Muscle layer of colon (tissue), 2 donors: ENCODE data around the gene LAS1L.
"Not testable (repeated sequence)": the region's sequence is repeated elsewhere in the genome, so short reads cannot be mapped to it uniquely, and the experiment has no call there.

Experiments used
- H3K27ac ChIP-seq: one replicate; pipeline ENCODE4 v1.7.0; 2013; ENCODE audit warnings: low read depth, mild to moderate bottlenecking, low read length, moderate library complexity
- H3K27me3 ChIP-seq, 2 donors: one replicate each; pipeline ENCODE4 v1.7.0; 2013; ENCODE audit warnings: low read length in 2 of 2, mild to moderate bottlenecking in 2 of 2; ENCODE audit not compliant: insufficient read depth in 2 of 2, control insufficient read depth in 1 of 2
- H3K36me3 ChIP-seq: one replicate; pipeline ENCODE4 v1.7.0; 2013; ENCODE audit warnings: mild to moderate bottlenecking, low read length; ENCODE audit not compliant: insufficient read depth
- H3K4me1 ChIP-seq: one replicate; pipeline ENCODE4 v1.7.0; 2013; ENCODE audit warnings: mild to moderate bottlenecking, low read length; ENCODE audit not compliant: insufficient read depth
- H3K4me3 ChIP-seq, 2 donors: one replicate each; pipeline ENCODE4 v1.7.0; 2013; ENCODE audit warnings: low read length in 2 of 2, low read depth in 1 of 2, mild to moderate bottlenecking in 1 of 2, moderate library complexity in 1 of 2
- H3K9ac ChIP-seq: one replicate; pipeline ENCODE4 v1.7.0; 2013; ENCODE audit warnings: low read length
- H3K9me3 ChIP-seq: one replicate; pipeline ENCODE4 v1.7.0; 2013; ENCODE audit warnings: mild to moderate bottlenecking, low read length
- donor health status: abdominal sarcoma.
- donor health status: Adenocarcinoma of cecum.

Gene LAS1L

DNA sequence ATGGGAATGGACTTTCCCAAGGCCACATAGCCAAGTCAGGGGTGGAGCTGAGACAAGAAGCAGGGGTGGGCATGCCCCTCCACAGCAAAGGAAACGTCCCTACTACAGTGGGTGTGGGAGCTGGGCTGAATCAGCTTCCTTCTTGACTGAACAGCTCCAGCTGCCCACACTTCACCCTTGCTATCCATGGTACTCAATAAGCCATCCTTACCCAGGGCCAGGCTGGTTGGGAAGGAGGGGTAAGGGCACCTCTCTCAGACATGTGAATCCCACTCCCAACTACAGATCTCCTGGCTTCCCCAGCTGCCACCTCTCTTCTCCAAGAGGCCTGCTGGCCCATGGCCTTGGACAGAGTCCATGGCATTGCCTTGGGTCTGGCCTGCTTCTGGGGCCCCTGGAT is 21.0 kb downstream of the LAS1L start:
- no peaks in the 10 kb centered on the region for H3K27me3 ChIP-seq
- H3K4me1 ChIP-seq: no peaks in the 10 kb centered on the region
- no peak overlapping the region for H3K27ac ChIP-seq
- no peak overlapping the region for H3K9ac ChIP-seq
- H3K36me3 ChIP-seq: peaks cover 11% of the 10 kb centered on the region
- H3K4me3 ChIP-seq: no peak overlapping the region
- no peaks in the 10 kb centered on the region for H3K9me3 ChIP-seq

DNA sequence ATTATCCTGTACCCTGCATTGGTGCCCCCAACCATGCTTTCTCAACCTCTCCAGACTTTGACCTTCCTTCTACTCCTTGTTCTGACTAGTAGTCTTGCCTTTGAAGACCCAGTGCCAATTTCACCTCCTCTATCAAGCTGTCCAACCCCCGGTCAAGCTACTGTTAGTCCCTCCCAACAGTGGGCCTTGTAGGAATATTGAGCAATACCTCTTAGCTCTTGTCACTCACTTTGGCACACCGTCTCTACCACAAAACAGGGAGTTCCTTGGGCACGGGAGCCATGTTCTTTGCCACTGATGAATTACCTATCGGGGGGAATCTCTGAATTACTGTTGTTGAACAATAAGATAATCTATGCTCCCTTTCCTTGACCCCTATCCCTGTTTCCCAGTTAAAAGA is 25.2 kb downstream of the LAS1L start:
- H3K9ac ChIP-seq: no peak overlapping the region
- no peaks in the 10 kb centered on the region for H3K36me3 ChIP-seq

DNA sequence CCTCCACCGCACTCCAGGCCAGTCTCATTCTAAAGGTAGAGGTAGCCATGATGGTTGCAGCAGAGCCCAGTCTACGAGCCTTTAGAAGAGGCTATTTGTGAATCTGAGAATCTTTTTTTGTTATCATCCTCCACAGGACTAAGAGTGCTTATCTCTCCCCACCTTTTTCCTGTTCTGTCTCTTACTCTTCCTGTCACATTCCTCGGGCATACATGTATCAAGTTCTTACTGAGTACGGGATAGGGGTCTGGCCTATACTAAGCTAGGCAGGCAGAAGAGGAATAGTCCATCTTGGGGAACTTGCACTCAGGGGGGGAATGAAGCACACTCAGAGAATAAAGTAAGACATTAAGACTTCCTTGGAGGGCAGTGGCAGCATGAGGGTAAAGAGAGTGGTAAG is 25.7 kb downstream of the LAS1L start:
- no peaks in the 10 kb centered on the region for H3K4me1 ChIP-seq
- no peaks in the 10 kb centered on the region for H3K27me3 ChIP-seq
- H3K4me3 ChIP-seq: no peak overlapping the region
- H3K9me3 ChIP-seq: no peaks in the 10 kb centered on the region
- H3K27ac ChIP-seq: no peak overlapping the region
- no peak overlapping the region for H3K9ac ChIP-seq
- no peaks in the 10 kb centered on the region for H3K36me3 ChIP-seq

More for the DNA sequence above, 25.2 kb downstream of the LAS1L start:
- no peaks in the 10 kb centered on the region for H3K9me3 ChIP-seq
- no peaks in the 10 kb centered on the region for H3K27me3 ChIP-seq
- no peaks in the 10 kb centered on the region for H3K4me1 ChIP-seq
- no peak overlapping the region for H3K27ac ChIP-seq
- H3K4me3 ChIP-seq: no peak overlapping the region

DNA sequence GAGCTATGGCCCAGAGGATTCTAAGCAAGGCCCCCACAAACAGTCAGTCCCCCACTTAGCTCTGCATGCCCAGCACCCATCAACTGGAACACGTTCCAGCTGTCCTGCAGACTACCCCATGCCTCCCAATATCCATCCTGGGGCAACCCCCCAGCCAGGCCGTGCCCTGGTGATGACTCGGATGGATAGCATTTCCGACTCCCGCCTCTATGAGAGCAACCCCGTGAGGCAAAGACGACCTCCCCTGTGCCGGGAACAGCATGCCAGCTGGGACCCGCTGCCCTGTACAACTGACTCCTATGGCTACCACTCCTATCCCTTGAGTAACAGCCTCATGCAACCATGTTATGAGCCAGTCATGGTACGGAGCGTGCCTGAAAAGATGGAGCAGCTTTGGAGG is 32.0 kb downstream of the LAS1L start:
- Histone ChIP-seq H3K27ac (no peak overlapping the region), H3K9ac (no peak overlapping the region)

DNA sequence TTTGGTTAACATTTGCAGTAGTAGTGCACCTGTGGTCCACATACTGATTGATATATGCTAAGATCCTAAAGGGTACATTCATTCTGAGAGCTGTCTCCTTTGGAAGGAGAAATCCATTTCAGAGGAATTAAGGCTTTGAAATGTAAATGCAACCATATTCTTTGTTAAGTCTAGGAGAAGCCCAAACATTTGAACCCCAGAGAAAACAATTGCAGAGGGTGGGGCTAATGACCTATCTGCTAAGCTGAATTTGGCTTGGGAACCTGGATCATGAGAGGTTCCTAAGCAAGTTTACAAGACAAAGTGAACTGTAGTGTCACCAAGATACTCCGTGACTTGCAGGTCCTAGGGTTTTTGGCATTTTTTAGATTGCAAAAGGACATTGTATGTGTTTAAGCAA is 41.2 kb downstream of the LAS1L start:
- Histone ChIP-seq H3K4me3 (no peak overlapping the region), H3K36me3 (no peaks in the 10 kb centered on the region), H3K4me1 (no peaks in the 10 kb centered on the region), H3K27me3 (no peaks in the 10 kb centered on the region), H3K9ac (no peak overlapping the region), H3K9me3 (no peaks in the 10 kb centered on the region), H3K27ac (no peak overlapping the region)

More for the DNA sequence above, 32.0 kb downstream of the LAS1L start:
- no peaks in the 10 kb centered on the region for H3K4me1 ChIP-seq
- no peak overlapping the region for H3K4me3 ChIP-seq
- no peaks in the 10 kb centered on the region for H3K27me3 ChIP-seq
- H3K9me3 ChIP-seq: no peaks in the 10 kb centered on the region
- no peaks in the 10 kb centered on the region for H3K36me3 ChIP-seq

DNA sequence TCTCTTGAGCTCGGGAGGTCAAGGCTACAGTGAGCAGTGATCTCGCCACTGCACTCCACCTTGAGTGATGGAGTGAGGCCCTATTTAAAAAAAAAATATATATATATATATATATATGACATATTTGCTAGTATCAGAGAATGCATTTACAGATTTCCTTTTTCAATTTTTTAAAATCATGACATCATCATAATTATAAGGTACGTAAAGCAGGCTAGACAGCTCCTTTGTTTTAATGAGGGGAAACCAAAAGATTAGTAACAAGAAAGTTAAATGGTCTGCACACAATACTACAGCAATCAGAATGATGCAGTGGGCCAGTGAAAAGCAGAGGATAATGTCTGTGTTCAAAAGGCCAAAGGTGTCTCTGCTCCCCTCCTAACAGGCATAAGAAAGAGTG is 43.0 kb downstream of the LAS1L start:
- H3K9me3 ChIP-seq: no peaks in the 10 kb centered on the region
- H3K27me3 ChIP-seq: no peaks in the 10 kb centered on the region
- H3K4me1 ChIP-seq: no peaks in the 10 kb centered on the region
- H3K27ac ChIP-seq: no peak overlapping the region
- no peaks in the 10 kb centered on the region for H3K36me3 ChIP-seq
- no peak overlapping the region for H3K9ac ChIP-seq
- no peak overlapping the region for H3K4me3 ChIP-seq

DNA sequence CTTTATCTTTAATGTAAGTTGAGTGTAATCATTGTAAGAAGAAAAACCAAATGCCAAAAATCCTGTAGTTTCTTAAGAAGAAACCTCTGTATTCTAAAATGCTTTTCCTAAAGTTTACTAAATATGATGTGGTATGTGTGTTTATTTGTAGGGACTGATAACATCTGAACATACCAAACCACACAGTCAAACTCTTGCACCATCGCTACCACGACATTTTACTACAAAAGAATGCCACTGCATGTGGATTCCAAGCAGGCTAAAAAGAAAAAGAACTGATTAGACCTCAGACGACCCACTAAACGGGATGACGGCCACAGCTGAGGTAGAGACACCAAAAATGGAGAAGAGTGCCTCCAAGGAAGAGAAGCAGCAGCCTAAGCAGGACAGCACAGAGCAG is 46.1 kb downstream of the LAS1L start:
- Histone ChIP-seq H3K27me3 (no peaks in the 10 kb centered on the region), H3K27ac (no peak overlapping the region), H3K4me3 (no peak overlapping the region), H3K9me3 (no peaks in the 10 kb centered on the region), H3K36me3 (no peaks in the 10 kb centered on the region), H3K9ac (no peak overlapping the region), H3K4me1 (no peaks in the 10 kb centered on the region)

DNA sequence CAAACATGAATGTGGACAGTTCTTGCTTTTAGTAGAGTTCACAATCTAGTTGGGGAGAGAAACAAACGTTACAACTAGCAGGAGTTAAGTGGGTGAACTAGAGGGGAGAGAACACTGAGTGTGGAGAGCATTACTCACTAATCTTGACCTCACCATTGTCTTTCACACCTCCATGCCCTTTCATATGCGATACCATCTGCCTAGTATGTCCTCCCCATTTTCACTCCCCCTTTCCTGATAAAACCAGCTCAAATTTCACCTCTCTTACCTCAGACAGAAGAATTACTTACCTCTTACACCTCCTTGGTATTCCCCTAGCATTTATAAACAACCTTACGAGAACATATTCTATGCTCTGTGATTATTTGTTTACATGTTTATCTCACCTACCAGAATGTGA is 53.6 kb downstream of the LAS1L start:
- no peaks in the 10 kb centered on the region for H3K4me1 ChIP-seq
- no peaks in the 10 kb centered on the region for H3K9me3 ChIP-seq
- H3K36me3 ChIP-seq: no peaks in the 10 kb centered on the region
- H3K27ac ChIP-seq: no peak overlapping the region
- H3K27me3 ChIP-seq: no peaks in the 10 kb centered on the region
- no peak overlapping the region for H3K9ac ChIP-seq
- H3K4me3 ChIP-seq: no peak overlapping the region

DNA sequence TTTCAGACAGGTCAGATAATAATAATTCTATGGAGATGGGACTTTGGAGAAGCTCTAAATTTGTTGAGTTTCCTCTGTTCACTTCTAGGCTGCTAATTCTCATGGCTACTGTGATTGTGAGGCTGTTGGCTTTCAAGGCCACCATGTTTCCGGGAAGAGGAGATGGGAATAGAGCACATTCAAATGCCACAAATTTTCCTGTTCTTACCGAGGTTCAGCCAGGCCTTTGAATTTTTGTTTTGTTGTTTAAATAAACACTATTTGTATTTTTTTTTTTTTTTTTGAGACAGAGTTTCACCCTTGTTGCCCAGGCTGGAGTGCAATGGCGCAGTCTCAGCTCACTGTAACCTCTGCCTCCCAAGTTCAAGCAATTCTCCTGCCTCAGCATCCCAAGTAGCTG is 55.5 kb downstream of the LAS1L start:
- H3K27ac ChIP-seq, H3K36me3 ChIP-seq, H3K4me1 ChIP-seq, H3K4me3 ChIP-seq, H3K27me3 ChIP-seq, H3K9ac ChIP-seq, H3K9me3 ChIP-seq: not testable (repeated sequence)

DNA sequence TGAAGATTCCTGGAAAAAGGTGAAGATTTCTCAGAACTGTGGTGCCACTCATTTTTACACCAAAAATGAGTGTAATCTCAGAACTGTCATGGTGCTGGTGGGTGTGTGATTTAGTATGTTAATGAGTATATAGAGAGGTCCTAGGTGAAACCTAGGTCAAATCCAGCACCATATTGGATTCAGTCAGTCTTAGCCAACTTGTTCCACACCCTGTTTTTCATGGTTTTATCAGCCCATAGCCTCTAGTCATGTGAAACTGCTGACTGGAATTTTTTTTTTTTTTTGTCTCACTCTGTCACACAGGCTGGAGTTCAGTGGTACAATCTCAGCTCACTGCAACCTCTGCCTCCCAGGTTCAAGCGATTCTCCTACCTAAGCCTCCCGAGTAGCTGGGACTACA is 58.0 kb downstream of the LAS1L start:
- H3K4me3 ChIP-seq: no peak overlapping the region
- H3K4me1 ChIP-seq: no peaks in the 10 kb centered on the region
- H3K36me3 ChIP-seq: no peaks in the 10 kb centered on the region
- no peaks in the 10 kb centered on the region for H3K27me3 ChIP-seq
- H3K9ac ChIP-seq: no peak overlapping the region
- H3K27ac ChIP-seq: no peak overlapping the region
- H3K9me3 ChIP-seq: no peaks in the 10 kb centered on the region

DNA sequence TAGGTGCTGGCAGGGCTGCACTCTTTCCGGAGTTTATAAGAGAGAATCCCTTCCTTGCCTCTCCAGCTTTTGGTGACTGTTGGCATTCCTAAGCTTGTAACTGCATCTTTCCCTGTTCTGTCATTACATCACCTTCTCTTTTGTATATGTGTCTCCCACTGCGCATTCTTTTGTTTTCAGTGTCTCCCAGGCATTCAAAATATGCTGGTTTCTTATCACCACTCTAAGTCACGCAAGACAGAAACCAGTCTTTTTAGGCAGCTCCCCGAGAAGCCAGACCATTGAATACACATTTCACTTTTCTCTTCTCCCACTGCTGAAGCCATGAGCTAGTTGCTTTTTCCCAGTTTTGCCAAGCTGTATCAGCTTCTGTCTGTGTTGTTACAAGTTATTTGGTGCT is 71.0 kb downstream of the LAS1L start:
- no peak overlapping the region for H3K4me3 ChIP-seq
- H3K9me3 ChIP-seq: no peaks in the 10 kb centered on the region
- H3K27ac ChIP-seq: no peak overlapping the region

More for the DNA sequence above, 71.0 kb downstream of the LAS1L start:
- Histone ChIP-seq H3K27me3 (no peaks in the 10 kb centered on the region), H3K36me3 (no peaks in the 10 kb centered on the region), H3K9ac (no peak overlapping the region), H3K4me1 (no peaks in the 10 kb centered on the region)
